Heart left ventricle (tissue), 16 donors: ENCODE results near the gene METRN. TPM values are rescaled to one million over a fixed set of nuclear protein-coding genes. Genes with fewer than 3 reads are reported as not detected.
A peak's percentile ranks its signal among the peaks of the same experiment; 100 is the strongest.
"Not testable (repeated sequence)": the region's sequence is repeated elsewhere in the genome, so short reads cannot be mapped to it uniquely, and the experiment has no call there.

Experiments
- ATAC-seq, 4 donors: fragments of 200-7000 bp; cut with Tn5 transposase; one replicate each; pipeline ENCODE4 v1.9.1; 2020 to 2022; ENCODE audit warnings: moderate library complexity in 4 of 4, mild to moderate bottlenecking in 3 of 4, moderate number of reproducible peaks in 1 of 4
- DNase-seq, 5 donors: peaks; one replicate each; pipeline ENCODE4 v3.0.0-alpha.2; 2020
- H3K27ac ChIP-seq, 12 donors: fragments of 200-600 bp; sonication (generic) in 4 of 12; one replicate each; pipeline versions ENCODE4 v1.5.0 to v1.8.0; 2016 to 2022; ENCODE audit warnings: mild to moderate bottlenecking in 2 of 12
- H3K27me3 ChIP-seq, 9 donors: fragments of 200-600 bp; sonication (generic) in 2 of 9; one replicate each; pipeline versions ENCODE4 v1.5.1 to v1.8.0; 2016 to 2022; ENCODE audit warnings: mild to moderate bottlenecking in 3 of 9
- H3K36me3 ChIP-seq, 9 donors: fragments of 200-600 bp; sonication (generic) in 2 of 9; one replicate each; pipeline versions ENCODE4 v1.5.0 to v1.8.0; 2018 to 2022; ENCODE audit warnings: mild to moderate bottlenecking in 2 of 9
- H3K4me1 ChIP-seq, 12 donors: fragments of 200-600 bp; sonication (generic) in 4 of 12; one replicate each; pipeline versions ENCODE4 v1.5.0 to v1.8.0; 2016 to 2022; ENCODE audit warnings: mild to moderate bottlenecking in 3 of 12
- H3K4me3 ChIP-seq, 12 donors: fragments of 200-600 bp; sonication (generic) in 4 of 12; one replicate each; pipeline versions ENCODE4 v1.5.0 to v1.8.0; 2017 to 2022; ENCODE audit warnings: mild to moderate bottlenecking in 9 of 12, moderate library complexity in 4 of 12
- H3K9me3 ChIP-seq, 12 donors: fragments of 200-600 bp; sonication (generic) in 4 of 12; one replicate each; pipeline versions ENCODE4 v1.5.0 to v1.8.0; 2016 to 2022; ENCODE audit warnings: mild to moderate bottlenecking in 1 of 12
- POLR2A ChIP-seq, 2 donors: fragments of 450-650 bp; IDR thresholded peaks; one replicate each; pipeline ENCODE4 v1.6.1; 2017; ENCODE audit warnings: antibody characterized with exemption in 2 of 2, mild to moderate bottlenecking in 2 of 2, moderate library complexity in 2 of 2
- WGBS, 4 donors: extraction: QIAGEN DNeasy Blood & Tissue Kit in 2 of 4; methylation state at CpG; one replicate each; pipeline versions ENCODE4 v1.1.5 to v1.1.7; 2013 to 2018; 5-methylcytosine and 5-hydroxymethylcytosine counted together
- intact Hi-C, 10 donors: fragments of 100-400 bp; cut with DNase I; formaldehyde crosslinking; loops; one replicate each; pipeline versions ENCODE4 v1.11.1 to v1.14.2; 2022
- polyA plus RNA-seq, 2 donors: library from polyadenylated mRNA; stranded (reverse); fragments of 200-250 nt; gene quantifications; one replicate each; pipeline ENCODE4 v1.2.3, GENCODE V29; 2013
- total RNA-seq, 9 donors: library from RNA; depleted of rRNA in 2 of 9; stranded (reverse); fragments of >200 nt in 2 of 9; fragmentation: NEBNext Ultra II Directional in 3 of 9; extraction: Animal tissue kit (Norgen Biotek cat#: 25700) in 3 of 9; gene quantifications; one replicate each; pipeline versions ENCODE4 v1.1.0 to v1.2.4, GENCODE V29; 2016 to 2023
- TF ChIP-seq, protein P1 (sequence below), 12 donors: fragments of 200-600 bp; sonication (generic) in 4 of 12; IDR thresholded peaks; one replicate each; pipeline versions ENCODE4 v1.5.0 to v1.8.0; 2018 to 2022; ENCODE audit warnings: antibody characterized with exemption in 12 of 12, mild to moderate bottlenecking in 5 of 12
- donor health status: ischemic (EF 13 %, LVEDD 7.1; RV severe dilation, severe dysfunction).
- donor health status: healthy with polysubstance abuse.
- donor health status: DM: no; HTN: yes; CAD: no.
- donor health status: DM: no; HTN: no; CAD: no.
- donor health status: ischemic (EF 25% LVEDD 6.9; RV normal size, moderate dysfunction).
- donor health status: ischemic (EF 25% LVEDD 5.7; RV mildly dilated, moderate dysfunction).
- donor health status: healthy.
- donor health status: DM: yes; HTN: yes; CAD: no.
- donor health status: ischemic (EF 35%, LVEDD 5.7; RV mildly dilated, moderate dysfunction).
- donor health status: nonischemic (EF 11% LVEDD 7.7; RV severe dilation, severe dysfunction).
- donor health status: DM: yes; HTN: yes; CAD: no.
- donor health status: PGD.
- donor health status: ischemic (EF 29% LVEDD 5.4; RV normal size, mild dysfunction).
- donor health status: nonischemic (EF 23%, LVEDD 6.1; RV moderate dilation, normal function).

METRN gene
- total and polyA plus RNA-seq, 11 donors, result 31.2 to 79.4 (median 60.7) TPM

DNA sequence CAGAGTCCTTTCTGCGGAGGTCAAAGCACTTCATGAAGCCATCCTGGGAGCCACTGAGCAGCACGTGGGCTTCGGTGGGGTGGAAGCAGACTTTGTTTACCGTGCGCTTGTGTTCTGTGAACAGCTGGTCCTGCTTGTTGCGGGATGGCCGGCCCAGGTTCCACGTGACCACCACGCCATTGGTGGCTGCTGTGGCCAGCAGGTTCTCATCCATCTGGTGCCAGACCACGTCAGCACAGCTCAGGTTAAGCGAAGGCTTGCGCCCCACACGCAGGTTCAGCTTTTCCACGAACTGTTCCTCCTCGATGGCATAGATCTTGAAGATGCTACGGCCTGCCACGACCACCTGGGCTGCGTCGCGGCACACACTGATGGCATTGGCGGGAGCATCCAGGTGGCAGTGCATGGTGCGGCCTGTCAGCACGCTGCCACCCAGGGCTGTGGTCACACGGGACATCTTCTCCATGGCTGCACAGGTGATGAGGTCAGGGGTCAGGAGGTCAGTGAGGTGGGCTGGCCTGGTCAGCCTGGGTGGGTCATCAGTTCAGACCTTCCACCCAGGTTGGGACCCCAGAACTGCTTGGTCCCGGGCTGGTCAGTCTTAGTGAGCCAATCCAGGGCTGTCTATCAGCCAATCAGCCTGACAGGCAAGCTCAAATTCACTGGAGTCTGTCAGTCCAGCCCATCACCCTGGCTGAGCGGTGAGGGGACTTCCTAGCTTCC, 25.6 kb upstream of the METRN start:
- intact Hi-C loops, result no loop called here
- Histone ChIP-seq H3K27ac (peak overlapping the region in 9 of 12 donors; percentile 65 to 92 (median 87)), H3K9me3 (no peaks in the 10 kb centered on the region), H3K4me3 (peak overlapping the region; percentile 72 to 98 (median 94)), H3K4me1 (peaks cover 3 to 56% (median 32%) of the 10 kb centered on the region in 12 donors), H3K36me3 (peaks cover 0 to 18% (median 4%) of the 10 kb centered on the region in 9 donors), H3K27me3 (peaks cover 2 to 28% (median 20%) of the 10 kb centered on the region in 9 donors)
- WGBS, 4 donors, result 84 to 89% (median 87%) methylated on average over 24 to 26 of the region's 26 CpGs
- peak in 1 of 4 donors; percentile 0 for ATAC-seq
- no peak for TF ChIP-seq POLR2A (IDR thresholded peaks at IDR 0.05)
- TF ChIP-seq, protein P1, sequence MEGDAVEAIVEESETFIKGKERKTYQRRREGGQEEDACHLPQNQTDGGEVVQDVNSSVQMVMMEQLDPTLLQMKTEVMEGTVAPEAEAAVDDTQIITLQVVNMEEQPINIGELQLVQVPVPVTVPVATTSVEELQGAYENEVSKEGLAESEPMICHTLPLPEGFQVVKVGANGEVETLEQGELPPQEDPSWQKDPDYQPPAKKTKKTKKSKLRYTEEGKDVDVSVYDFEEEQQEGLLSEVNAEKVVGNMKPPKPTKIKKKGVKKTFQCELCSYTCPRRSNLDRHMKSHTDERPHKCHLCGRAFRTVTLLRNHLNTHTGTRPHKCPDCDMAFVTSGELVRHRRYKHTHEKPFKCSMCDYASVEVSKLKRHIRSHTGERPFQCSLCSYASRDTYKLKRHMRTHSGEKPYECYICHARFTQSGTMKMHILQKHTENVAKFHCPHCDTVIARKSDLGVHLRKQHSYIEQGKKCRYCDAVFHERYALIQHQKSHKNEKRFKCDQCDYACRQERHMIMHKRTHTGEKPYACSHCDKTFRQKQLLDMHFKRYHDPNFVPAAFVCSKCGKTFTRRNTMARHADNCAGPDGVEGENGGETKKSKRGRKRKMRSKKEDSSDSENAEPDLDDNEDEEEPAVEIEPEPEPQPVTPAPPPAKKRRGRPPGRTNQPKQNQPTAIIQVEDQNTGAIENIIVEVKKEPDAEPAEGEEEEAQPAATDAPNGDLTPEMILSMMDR (IDR thresholded peaks at IDR 0.05), result no peak
- no peak for DNase-seq

DNA sequence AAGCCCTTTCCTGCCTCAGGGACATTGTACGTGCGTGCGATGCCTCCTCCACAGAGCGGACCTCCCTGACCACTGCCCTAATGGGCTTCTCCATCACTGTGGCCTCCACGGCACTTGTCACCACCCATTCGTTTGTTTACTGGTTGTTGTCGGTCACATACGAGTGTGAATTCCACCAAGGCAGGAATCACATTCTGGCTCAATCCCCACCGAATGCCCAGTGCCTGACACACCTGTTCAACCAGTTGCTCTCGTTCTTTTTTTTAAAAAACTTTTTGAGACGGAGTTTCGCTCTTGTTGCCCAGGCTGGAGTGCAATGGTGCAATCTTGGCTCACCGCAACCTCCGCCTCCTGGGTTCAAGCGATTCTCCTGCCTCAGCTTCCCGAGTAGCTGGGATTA, 23.7 kb upstream of the METRN start:
- H3K4me3 ChIP-seq, ATAC-seq, H3K9me3 ChIP-seq, DNase-seq, intact Hi-C loops, H3K27ac ChIP-seq: not testable (repeated sequence)
- WGBS, 4 donors, result 89 to 90% (median 89%) methylated on average over 16 of the region's 16 CpGs
- H3K36me3 ChIP-seq, result peaks cover 0 to 15% (median 4%) of the 10 kb centered on the region in 9 donors
- peaks cover 8 to 46% (median 37%) of the 10 kb centered on the region in 9 donors for H3K27me3 ChIP-seq
- H3K4me1 ChIP-seq, result peaks cover 0 to 54% (median 27%) of the 10 kb centered on the region in 12 donors

DNA sequence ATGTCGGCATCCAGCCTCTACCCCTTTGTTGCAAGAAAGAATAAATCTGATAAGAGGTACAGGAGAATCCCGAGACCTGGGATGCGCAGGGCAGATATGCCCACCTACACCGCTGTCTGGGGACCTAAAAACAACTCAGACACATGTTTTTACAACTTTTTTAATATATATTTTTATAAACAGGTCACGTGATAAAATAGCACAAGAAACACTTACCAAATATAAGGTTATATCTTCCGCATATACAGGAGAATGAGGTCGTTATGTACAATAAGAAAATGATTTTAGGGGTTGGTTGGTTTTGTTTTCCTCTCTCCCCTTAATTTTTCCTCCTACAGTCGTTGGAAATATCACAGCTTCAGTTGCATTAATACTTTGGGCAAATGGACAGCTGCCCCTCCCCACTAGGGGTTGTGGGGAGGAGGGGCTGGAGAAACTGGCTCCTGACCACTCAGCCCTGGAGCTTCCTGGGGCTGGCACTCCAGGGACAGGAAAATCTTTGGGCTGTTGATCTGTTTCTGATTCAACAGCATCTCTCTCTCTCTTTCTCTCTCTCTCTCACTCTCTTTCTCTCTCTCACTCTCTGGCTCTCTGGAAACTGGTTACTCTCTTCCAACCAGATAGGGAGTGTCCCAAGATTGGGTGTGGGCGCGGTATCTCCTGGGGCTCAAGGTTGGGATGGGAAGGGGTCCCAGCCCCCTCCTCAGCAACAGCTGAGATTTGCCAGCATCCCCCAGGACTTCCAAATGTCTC, 22.4 kb upstream of the METRN start:
- TF ChIP-seq, protein P1 (IDR thresholded peaks at IDR 0.05), result no peak
- no peak for TF ChIP-seq POLR2A (IDR thresholded peaks at IDR 0.05)
- Histone ChIP-seq H3K36me3 (peaks cover 0 to 3% (median 0%) of the 10 kb centered on the region in 9 donors), H3K4me1 (peaks cover 0 to 54% (median 27%) of the 10 kb centered on the region in 12 donors), H3K27me3 (peaks cover 11 to 57% (median 45%) of the 10 kb centered on the region in 9 donors), H3K4me3 (no peak overlapping the region), H3K27ac (no peak overlapping the region), H3K9me3 (no peaks in the 10 kb centered on the region)
- DNase-seq (no peak), ATAC-seq (no peak)
- 62 to 68% (median 64%) methylated on average over 10 of the region's 10 CpGs for WGBS, 4 donors
- intact Hi-C loops, result no loop called here

DNA sequence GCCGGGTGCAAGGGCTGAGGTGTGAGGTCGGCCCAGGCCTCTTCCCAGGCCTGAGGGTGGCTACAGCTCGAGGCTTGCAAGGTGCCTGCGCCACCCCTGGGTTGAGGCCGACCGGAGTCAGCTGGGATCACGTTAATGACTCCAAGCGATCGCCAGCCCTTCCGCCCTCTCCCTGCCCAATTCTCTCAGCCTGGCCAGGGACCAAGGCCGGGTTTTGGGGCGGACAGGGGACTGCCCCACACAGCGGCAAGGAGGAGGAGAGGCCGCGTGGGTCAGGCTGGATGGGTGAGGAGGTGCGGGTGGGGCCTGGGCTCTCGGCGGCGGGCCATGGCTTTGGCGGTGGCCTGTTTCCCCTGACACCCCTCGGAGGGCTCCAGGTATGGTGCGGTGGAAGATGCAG, 21.6 kb upstream of the METRN start:
- peaks cover 0 to 52% (median 27%) of the 10 kb centered on the region in 12 donors for H3K4me1 ChIP-seq
- no peaks in the 10 kb centered on the region for H3K9me3 ChIP-seq

More for the DNA sequence above, 21.6 kb upstream of the METRN start:
- ATAC-seq (no peak), DNase-seq (no peak)
- no peaks in the 10 kb centered on the region for H3K36me3 ChIP-seq
- peaks cover 11 to 65% (median 48%) of the 10 kb centered on the region in 9 donors for H3K27me3 ChIP-seq
- intact Hi-C loops, result no loop called here
- H3K27ac ChIP-seq, result no peak overlapping the region
- 33 to 43% (median 35%) methylated on average over 11 to 22 of the region's 22 CpGs for WGBS, 4 donors
- H3K4me3 ChIP-seq, result no peak overlapping the region
- TF ChIP-seq, protein P1 (IDR thresholded peaks at IDR 0.05), result no peak
- no peak for TF ChIP-seq POLR2A (IDR thresholded peaks at IDR 0.05)
